COLO668 (cell line): ENCODE results near the gene MDH2.
A peak's percentile ranks its signal among the peaks of the same experiment; 100 is the strongest.
"Not testable (repeated sequence)": the region's sequence is repeated elsewhere in the genome, so short reads cannot be mapped to it uniquely, and the experiment has no call there.

Source experiments
- DNase-seq: peaks from one replicate; lab custom pipeline; 2025; ENCODE audit not compliant: unreplicated experiment; lab: John Stamatoyannopoulos, UW

Gene MDH2

GRCh38 chr7:76108540-76109233 lies 60.8 kb downstream of the MDH2 start:
- DNase-seq = peak; percentile 67

- DNase-seq = not testable (repeated sequence)
These were observed 65.2 kb downstream of the MDH2 start for GRCh38 chr7:76113042-76113630.

GRCh38 chr7:76114742-76115141 lies 66.8 kb downstream of the MDH2 start:
- not testable (repeated sequence) for DNase-seq
